ENCODE results near the gene HAUS3. TPM values are rescaled to one million over a fixed set of nuclear protein-coding genes. Genes with fewer than 3 reads are reported as not detected.

Gene HAUS3
- total and polyA plus RNA-seq, 2 experiments from 2014 or later, result 21.4 to 36.0 TPM

DNA sequence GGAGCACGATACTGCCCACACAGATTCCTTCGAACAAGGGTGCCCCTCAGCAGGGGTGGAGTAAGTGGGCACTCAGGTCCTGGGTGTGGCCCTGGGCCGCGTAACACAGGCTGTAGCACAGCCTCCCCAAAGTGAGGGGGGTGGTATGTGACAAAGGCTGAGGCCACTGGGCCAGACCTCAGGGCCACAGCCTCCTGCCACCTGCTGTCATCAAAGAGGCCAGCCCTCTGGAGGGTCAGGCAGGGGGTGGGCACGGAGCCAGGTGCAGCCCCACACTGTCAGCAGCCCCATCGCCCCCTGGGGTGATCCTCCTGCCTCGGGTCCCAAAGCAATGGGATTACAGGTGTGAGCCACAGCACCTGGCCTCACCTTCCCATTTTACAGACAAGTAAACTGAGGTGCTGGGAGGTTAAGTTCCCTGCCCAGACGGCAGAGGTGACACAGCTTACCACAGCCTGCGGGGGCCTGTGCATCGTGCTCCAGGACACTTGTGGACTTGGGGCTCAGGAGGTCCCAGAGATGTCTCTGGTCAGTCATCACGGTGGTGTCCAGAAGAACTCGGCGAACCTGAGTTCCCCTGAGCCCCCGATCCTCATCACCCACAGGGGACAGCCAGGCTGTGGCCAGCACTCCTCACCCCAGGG lies 47.5 kb upstream of the HAUS3 start (continued):
- TF ChIP-seq, protein P1, sequence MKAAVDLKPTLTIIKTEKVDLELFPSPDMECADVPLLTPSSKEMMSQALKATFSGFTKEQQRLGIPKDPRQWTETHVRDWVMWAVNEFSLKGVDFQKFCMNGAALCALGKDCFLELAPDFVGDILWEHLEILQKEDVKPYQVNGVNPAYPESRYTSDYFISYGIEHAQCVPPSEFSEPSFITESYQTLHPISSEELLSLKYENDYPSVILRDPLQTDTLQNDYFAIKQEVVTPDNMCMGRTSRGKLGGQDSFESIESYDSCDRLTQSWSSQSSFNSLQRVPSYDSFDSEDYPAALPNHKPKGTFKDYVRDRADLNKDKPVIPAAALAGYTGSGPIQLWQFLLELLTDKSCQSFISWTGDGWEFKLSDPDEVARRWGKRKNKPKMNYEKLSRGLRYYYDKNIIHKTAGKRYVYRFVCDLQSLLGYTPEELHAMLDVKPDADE (IDR thresholded peaks at IDR 0.05), result no peak
- TF ChIP-seq POLR2AphosphoS5 (IDR thresholded peaks at IDR 0.05; ENCODE audit: low read depth), result no peak
- no peak for TF ChIP-seq ZNF114 (CRISPR knock-in tag; IDR thresholded peaks at IDR 0.05)
- no peak for TF ChIP-seq EZH2phosphoT487 (IDR thresholded peaks at IDR 0.05; ENCODE audit: unreplicated experiment)
- no peak for TF ChIP-seq JUNB (IDR thresholded peaks at IDR 0.05; ENCODE audit: unreplicated experiment)
- TF ChIP-seq ZNF331 (CRISPR knock-in tag; IDR thresholded peaks at IDR 0.05; ENCODE audit: low read depth), result no peak

- H3K4me1 ChIP-seq (ENCODE audit: insufficient read depth), result no peaks in the 10 kb centered on the region
- Mint-ChIP-seq H3K27me3 (ENCODE audit: insufficient read depth, low read depth, poor library complexity) (peaks cover 14% of the 10 kb centered on the region), H3K27ac (no peak overlapping the region; the same call in 1 of the 2 replicates)
Observed at GRCh38 chr4:2288051-2288541, 46.2 kb upstream of the HAUS3 start.

DNA sequence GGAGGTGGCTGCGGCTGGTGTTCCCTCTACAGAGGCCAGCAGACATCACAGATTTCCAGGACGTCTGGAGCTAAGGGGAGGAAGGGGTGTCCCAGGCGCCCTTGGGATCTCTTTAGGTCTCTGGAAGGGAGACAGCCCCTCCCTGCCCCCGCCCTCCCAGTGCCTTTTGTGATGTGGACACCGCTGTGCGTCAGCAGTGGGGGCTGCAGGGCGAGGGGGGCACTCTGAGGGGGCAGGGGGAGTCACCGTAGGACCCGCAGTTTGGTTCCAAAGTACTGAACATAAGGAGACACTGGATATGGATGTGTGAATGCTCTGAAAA lies 45.6 kb upstream of the HAUS3 start:
- Histone ChIP-seq H3K4me1 (ENCODE audit: insufficient read depth) (no peaks in the 10 kb centered on the region), H3K27ac (ENCODE audit: low read depth) (no peak overlapping the region), H4K20me1 (replicated peaks; ENCODE audit: insufficient read depth) (no peaks in the 10 kb centered on the region), H2AFZ (no peak overlapping the region), H3K4me2 (no peak overlapping the region), H3K79me2 (replicated peaks; ENCODE audit: insufficient read depth) (no peaks in the 10 kb centered on the region), H3K36me3 (ENCODE audit: insufficient read depth) (no peaks in the 10 kb centered on the region), H3K9me2 (ENCODE audit: insufficient read depth) (no peaks in the 10 kb centered on the region), H3F3A (replicated peaks; ENCODE audit: low read depth) (no peaks in the 10 kb centered on the region), H3K4me3 (no peak overlapping the region), H3K27me3 (ENCODE audit: insufficient read depth) (no peaks in the 10 kb centered on the region)
- DNase-seq (ENCODE audit: low spot score), result no peak
- H3K4me1 Mint-ChIP-seq, result peaks cover 9% of the 10 kb centered on the region
- ATAC-seq, result no peak
- H3K36me3 Mint-ChIP-seq (ENCODE audit: low read depth), result no peaks in the 10 kb centered on the region; the same call in 2 of the 3 replicates
- H3K9me3 Mint-ChIP-seq, result no peaks in the 10 kb centered on the region
- TF ChIP-seq ZNF114 (CRISPR knock-in tag; IDR thresholded peaks at IDR 0.05), result no peak
- no peak overlapping the region for H3K27ac Mint-ChIP-seq
- peaks cover 12% of the 10 kb centered on the region for H3K27me3 Mint-ChIP-seq (ENCODE audit: insufficient read depth, low read depth, poor library complexity)
- no peak overlapping the region for H3K4me3 Mint-ChIP-seq

More at GRCh38 chr4:2288051-2288541, 46.2 kb upstream of the HAUS3 start:
- H3F3A ChIP-seq (replicated peaks; ENCODE audit: low read depth), result no peaks in the 10 kb centered on the region
- H3K36me3 ChIP-seq (ENCODE audit: insufficient read depth), result no peaks in the 10 kb centered on the region
- H2AFZ ChIP-seq, result no peak overlapping the region
- H3K9me2 ChIP-seq (ENCODE audit: insufficient read depth), result no peaks in the 10 kb centered on the region
- DNase-seq (ENCODE audit: low spot score) (no peak), ATAC-seq (no peak)
- H3K4me3 Mint-ChIP-seq, result no peak overlapping the region
- TF ChIP-seq ZNF114 (CRISPR knock-in tag; IDR thresholded peaks at IDR 0.05) (no peak), JUNB (IDR thresholded peaks at IDR 0.05; ENCODE audit: unreplicated experiment) (no peak)
- peaks cover 9% of the 10 kb centered on the region for H3K4me1 Mint-ChIP-seq
- H4K20me1 ChIP-seq (replicated peaks; ENCODE audit: insufficient read depth), result no peaks in the 10 kb centered on the region
- H3K79me2 ChIP-seq (replicated peaks; ENCODE audit: insufficient read depth), result no peaks in the 10 kb centered on the region
- H3K36me3 Mint-ChIP-seq (ENCODE audit: low read depth), result no peaks in the 10 kb centered on the region; the same call in 2 of the 3 replicates
- no peak overlapping the region for H3K27ac ChIP-seq (ENCODE audit: low read depth)
- no peaks in the 10 kb centered on the region for H3K9me3 Mint-ChIP-seq
- no peak overlapping the region for H3K4me3 ChIP-seq
- no peaks in the 10 kb centered on the region for H3K27me3 ChIP-seq (ENCODE audit: insufficient read depth)
- no peak overlapping the region for H3K4me2 ChIP-seq
